NB4 (cell line): ENCODE results near the gene LDLRAD4.

Source experiments
- CTCF ChIP-seq: IDR thresholded peaks from one replicate; pipeline ENCODE4 v1.5.1; 2012; ENCODE audit warnings: low read depth, low read length
- MAX ChIP-seq: IDR thresholded peaks from 2 replicates; pipeline ENCODE4 v1.6.1; 2011; ENCODE audit warnings: low read depth, low read length
- MYC ChIP-seq: IDR thresholded peaks from 2 replicates; pipeline ENCODE4 v1.6.1; 2011; ENCODE audit warnings: low read depth, low read length

GRCh38 chr18:13371689-13372418 lies 153.3 kb downstream of the LDLRAD4 start:
- TF ChIP-seq MAX (no peak), CTCF (no peak), MYC (no peak)
